Stimulated activated naive B cell treated with anti-CD40 and anti-IgM and Interleukin-4, amounts not matched to agents 10 μg/mL and 1 μg/mL and 100 μg/mL, for 72 hours (primary cell): ENCODE data around the gene FGD5.

ENCODE experiments used
- ATAC-seq, 2 donors: fragments of 150-1000 bp; cut with Tn5 transposase; replicated peaks; 2 replicates each; pipeline ENCODE4 v1.10.0; 2021; ENCODE audit warnings: moderate library complexity in 1 of 2
- DNase-seq: peaks from one replicate; pipeline ENCODE4 v3.0.0; 2021
- H3K27ac Mint-ChIP-seq: one replicate; pipeline ENCODE4 v1.8.0; 2022; ENCODE audit warnings: mild to moderate bottlenecking, mixed read lengths
- H3K27me3 Mint-ChIP-seq, 2 donors: one replicate each; pipeline ENCODE4 v1.8.0; 2022; ENCODE audit warnings: mixed read lengths in 2 of 2
- H3K36me3 Mint-ChIP-seq, 2 donors: one replicate each; pipeline ENCODE4 v1.8.0; 2022; ENCODE audit warnings: mixed read lengths in 2 of 2, mild to moderate bottlenecking in 1 of 2
- H3K4me1 Mint-ChIP-seq, 2 donors: one replicate each; pipeline ENCODE4 v1.8.0; 2022; ENCODE audit warnings: mixed read lengths in 2 of 2, mild to moderate bottlenecking in 1 of 2
- H3K4me3 Mint-ChIP-seq, 2 donors: one replicate each; pipeline ENCODE4 v1.8.0; 2022; ENCODE audit warnings: mild to moderate bottlenecking in 2 of 2, mixed read lengths in 2 of 2, moderate library complexity in 1 of 2
- H3K9me3 Mint-ChIP-seq, 2 donors: one replicate each; pipeline ENCODE4 v1.8.0; 2022; ENCODE audit warnings: mixed read lengths in 2 of 2, mild to moderate bottlenecking in 1 of 2

The FGD5 gene

DNA sequence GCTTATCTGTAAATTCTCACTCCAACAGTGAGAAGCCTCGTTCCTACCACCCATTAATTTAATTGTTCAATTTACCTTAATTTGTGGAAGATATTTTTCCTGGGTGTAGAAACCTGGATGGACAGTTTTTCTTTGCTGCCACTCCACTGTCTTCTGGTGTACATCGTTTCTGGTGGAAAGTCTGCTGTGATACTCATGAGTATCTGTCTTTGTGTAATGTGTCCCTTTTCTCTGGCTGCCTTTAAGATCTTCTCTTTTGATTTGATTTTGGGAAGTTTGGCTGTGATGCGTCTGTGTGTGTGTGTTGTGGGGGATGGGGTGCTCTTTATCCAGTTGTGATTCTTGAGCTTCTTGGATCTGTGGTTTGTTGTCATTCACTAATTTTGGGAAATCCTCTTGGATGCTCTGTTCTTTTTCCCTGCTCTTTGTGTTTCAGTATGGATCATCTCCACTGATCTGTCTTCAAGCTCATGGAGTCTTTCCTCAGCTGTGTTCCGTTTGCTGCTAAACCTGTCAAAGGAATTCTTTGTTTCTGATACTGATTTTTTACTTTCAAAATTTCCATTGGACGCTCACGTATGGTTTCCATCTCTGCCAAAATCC lies 86.4 kb downstream of the FGD5 start:
- DNase-seq (no peak), ATAC-seq (no peak)
- Mint-ChIP-seq H3K27me3 (peaks cover 18 to 28% of the 10 kb centered on the region in 2 donors), H3K4me1 (no peaks in the 10 kb centered on the region), H3K9me3 (peaks cover 10 to 12% of the 10 kb centered on the region in 2 donors), H3K27ac (no peak overlapping the region), H3K4me3 (no peak overlapping the region), H3K36me3 (peaks cover 5 to 6% of the 10 kb centered on the region in 2 donors)

DNA sequence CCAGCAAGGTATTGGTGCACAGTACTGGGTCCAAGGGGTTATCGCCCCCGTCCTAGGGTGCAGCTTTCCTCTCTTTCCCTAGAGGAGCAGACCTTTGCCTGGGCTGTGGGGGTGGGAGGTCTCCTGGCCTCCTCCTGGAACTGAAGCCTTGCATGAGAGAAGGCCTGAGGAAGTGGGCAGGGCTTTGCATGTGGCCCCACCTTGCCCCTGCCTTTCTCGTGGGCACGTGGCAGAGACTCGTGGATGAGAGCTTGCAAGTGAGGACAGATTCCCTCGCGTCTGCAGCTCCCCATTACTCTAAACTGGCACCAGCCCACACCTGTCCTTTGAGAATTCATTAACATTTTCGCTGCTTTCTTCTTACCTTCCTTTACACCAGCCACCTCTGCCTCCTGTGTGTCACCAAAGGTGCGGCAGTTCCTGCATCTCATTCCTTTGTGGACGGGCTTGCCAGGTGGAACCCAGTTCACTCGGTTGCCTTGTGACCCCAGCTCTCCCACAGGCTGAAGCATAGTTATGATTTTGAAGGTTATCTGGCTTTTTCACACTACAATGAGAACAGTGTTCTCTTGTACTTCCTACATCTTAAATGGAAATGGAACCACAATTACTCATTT lies 87.7 kb downstream of the FGD5 start:
- Mint-ChIP-seq H3K27me3 (peaks cover 15 to 28% of the 10 kb centered on the region in 2 donors), H3K27ac (no peak overlapping the region), H3K4me3 (no peak overlapping the region), H3K36me3 (peaks cover 5 to 6% of the 10 kb centered on the region in 2 donors), H3K4me1 (no peaks in the 10 kb centered on the region), H3K9me3 (peaks cover 10 to 12% of the 10 kb centered on the region in 2 donors)
- ATAC-seq = no peak
- no peak for DNase-seq

DNA sequence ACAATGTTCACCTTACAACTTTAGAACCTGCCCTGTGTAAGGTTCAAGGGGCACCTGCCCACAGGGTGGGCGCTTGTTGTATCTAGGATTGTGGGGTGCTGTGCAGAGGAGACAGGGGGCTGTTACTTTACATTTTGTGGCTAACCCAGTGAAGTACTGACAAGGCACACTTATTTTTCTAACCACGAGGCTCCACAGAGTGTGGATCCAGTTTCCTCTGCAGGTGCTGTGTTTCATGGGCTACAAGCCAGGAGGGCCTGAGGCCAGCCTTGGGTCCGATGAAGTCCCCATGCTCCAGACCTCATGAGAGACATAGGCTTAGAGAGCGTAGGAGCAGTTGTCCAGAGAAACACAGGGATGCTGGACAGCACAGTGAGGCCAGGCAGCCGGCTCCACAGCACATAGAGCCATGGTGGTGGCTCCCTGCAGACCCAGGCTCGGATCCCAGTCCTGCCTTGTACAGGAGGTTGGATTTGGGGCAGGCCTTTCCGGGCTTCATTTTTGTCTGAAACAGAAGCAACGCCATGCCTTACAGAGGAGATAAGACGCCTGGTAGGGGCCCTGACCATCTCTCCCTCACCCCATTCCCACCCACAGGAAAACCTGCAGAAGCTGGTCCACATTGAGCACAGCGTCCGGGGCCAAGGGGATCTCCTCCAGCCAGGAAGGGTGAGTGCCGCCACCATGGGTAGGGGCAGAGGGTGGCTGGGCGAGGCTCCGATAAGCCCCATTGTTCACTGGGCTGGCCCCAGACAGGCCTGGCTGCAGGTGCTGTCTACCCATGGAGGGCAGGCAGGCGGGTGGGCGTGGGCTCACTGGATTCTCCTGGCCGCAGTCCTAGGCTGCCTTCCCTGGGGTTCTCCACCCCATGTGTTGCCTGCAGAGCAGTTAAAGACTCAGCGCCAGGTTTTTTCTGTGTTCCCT lies 88.5 kb downstream of the FGD5 start:
- H3K27ac Mint-ChIP-seq = no peak overlapping the region
- ATAC-seq = no peak
- no peak overlapping the region for H3K4me3 Mint-ChIP-seq
- H3K27me3 Mint-ChIP-seq = peaks cover 15 to 28% of the 10 kb centered on the region in 2 donors
- peaks cover 5 to 6% of the 10 kb centered on the region in 2 donors for H3K36me3 Mint-ChIP-seq
- H3K4me1 Mint-ChIP-seq = no peaks in the 10 kb centered on the region
- peaks cover 10 to 12% of the 10 kb centered on the region in 2 donors for H3K9me3 Mint-ChIP-seq
- DNase-seq = no peak

DNA sequence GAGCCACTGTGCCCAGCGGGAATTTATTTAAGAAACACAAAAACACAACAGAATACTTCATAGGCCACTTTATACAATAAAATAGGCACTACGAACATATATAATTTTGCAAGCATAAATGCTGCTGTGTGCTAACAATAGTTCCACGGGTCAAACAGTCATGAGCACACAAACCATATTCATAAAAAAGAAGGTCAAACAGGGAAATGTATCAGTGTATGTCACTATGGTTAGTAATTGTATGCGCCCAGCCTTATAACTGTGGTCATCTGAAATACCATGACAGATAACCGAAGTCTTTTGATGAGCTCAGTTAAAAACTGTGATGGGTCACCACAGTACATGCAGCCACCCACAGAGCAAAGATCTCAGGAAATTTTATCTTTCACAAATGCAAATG lies 90.5 kb downstream of the FGD5 start:
- no peak for DNase-seq

DNA sequence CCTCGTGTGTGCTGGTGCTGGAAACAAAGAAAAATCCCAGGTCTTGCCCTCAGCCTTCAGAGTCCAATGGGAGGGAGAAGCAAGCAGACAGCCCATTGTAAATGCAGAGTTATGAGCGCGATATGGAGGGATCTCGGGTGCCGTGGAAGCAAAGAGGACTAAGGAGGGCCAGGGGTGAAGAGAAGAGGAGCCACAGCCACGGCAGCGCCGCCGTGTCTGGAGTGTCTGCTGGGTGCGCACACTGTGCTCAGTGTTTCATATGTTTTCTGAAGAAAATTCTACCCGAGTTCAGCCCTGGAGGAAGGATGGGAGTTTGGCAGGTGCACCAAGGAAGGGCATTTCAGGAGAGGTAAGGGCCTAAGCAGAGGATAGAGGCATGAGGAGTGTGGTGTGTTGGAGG lies 92.9 kb downstream of the FGD5 start:
- no peaks in the 10 kb centered on the region for H3K4me1 Mint-ChIP-seq
- H3K27ac Mint-ChIP-seq = no peak overlapping the region
- no peak overlapping the region for H3K4me3 Mint-ChIP-seq

More for the DNA sequence above, 90.5 kb downstream of the FGD5 start:
- Mint-ChIP-seq H3K4me3 (no peak overlapping the region), H3K27me3 (peaks cover 23 to 35% of the 10 kb centered on the region in 2 donors), H3K9me3 (peaks cover 8 to 12% of the 10 kb centered on the region in 2 donors), H3K27ac (no peak overlapping the region), H3K36me3 (peaks cover 5 to 6% of the 10 kb centered on the region in 2 donors), H3K4me1 (no peaks in the 10 kb centered on the region)
- peak in 1 of 2 donors; percentile 43 for ATAC-seq

DNA sequence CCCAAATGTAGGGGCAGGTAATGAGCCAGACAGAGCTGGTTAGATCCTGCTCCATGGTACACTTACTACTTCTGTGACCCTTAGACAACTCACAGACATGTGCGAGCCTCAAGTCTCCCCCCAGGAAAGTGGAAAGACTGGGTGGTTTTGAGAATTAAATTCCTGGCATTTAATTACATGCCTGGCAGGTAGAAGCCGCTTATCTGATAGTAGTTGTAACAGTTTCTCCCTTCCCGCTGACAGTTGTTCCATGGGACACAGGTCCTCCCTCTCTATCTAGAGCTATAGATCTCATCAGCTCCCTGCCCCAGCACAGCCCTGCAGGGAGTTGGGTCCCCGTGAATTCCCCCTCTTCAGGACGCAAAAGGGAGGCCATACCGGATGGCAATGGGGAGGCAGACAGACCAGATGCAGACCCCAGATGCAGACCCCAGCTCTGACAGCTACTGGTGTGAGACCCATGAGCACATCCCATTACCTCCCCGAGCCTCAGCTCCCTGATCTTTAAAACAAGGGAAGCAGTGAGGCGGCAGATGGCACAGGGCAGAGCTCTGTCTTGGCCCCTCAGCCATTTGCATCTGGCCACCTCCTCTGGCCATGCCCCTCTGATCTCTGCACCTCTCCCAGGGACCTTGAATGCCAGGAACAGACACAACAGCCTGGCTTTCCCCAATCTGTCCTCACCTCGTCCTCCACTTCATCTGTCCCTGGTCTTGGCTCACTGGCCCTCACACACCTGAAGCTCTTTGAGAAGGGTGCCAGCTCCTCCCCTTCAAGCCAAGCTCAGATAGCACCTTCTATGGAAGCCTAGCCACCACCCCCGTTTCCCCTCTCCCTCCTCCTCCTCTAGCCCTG lies 94.5 kb downstream of the FGD5 start:
- H3K4me1 Mint-ChIP-seq = no peaks in the 10 kb centered on the region
- H3K27ac Mint-ChIP-seq = no peak overlapping the region

More for the DNA sequence above, 92.9 kb downstream of the FGD5 start:
- no peaks in the 10 kb centered on the region for H3K9me3 Mint-ChIP-seq
- no peaks in the 10 kb centered on the region for H3K36me3 Mint-ChIP-seq
- no peak for ATAC-seq
- no peak for DNase-seq
- H3K27me3 Mint-ChIP-seq = peaks cover 13 to 18% of the 10 kb centered on the region in 2 donors

DNA sequence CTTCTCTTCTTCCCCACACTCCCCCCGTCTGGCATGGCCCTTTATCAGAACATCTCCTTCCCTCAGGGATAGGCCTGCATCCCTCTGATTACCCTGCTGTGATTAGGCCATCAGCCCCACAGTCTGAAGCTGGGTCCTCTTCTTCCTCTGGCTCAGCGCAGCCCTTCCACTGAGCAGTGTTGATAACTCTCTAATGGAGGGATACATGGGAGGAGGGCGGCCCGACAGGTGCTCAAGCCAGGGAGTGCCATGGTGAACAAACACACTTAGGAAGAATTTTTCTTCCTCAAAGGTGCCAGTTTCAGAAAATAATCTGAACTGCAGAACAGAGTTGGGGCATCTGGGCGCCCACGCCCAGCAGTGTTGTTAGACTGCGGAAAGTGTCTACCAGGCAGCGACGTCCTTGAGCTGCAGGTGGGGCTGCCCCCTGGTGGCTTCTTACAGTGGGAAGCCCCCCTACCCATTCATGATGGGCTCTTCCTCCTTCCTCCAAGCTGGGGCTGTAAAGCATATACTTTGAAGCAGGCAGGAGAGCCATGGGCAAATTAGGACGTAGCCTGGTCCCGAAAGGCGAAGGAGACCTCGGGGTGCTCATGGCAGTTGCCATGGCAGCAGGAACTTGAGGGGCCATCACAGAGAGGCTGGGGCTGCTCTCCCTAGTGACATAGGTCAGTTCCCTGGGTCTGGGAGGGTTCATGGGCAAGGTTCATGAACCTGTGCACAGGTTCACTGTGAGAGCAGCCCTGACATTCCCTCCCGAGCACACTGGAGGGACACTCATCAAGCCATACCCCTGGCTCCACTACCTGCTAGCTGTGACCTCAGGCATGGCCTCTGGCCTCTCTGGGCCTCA lies 95.4 kb downstream of the FGD5 start:
- H3K27ac Mint-ChIP-seq = no peak overlapping the region
- no peak for ATAC-seq
- no peak overlapping the region for H3K4me3 Mint-ChIP-seq
- peaks cover 10 to 16% of the 10 kb centered on the region in 2 donors for H3K27me3 Mint-ChIP-seq
- H3K9me3 Mint-ChIP-seq = no peaks in the 10 kb centered on the region
- H3K36me3 Mint-ChIP-seq = no peaks in the 10 kb centered on the region
- H3K4me1 Mint-ChIP-seq = no peaks in the 10 kb centered on the region
- DNase-seq = no peak

More for the DNA sequence above, 94.5 kb downstream of the FGD5 start:
- peaks cover 13 to 19% of the 10 kb centered on the region in 2 donors for H3K27me3 Mint-ChIP-seq
- no peak for DNase-seq
- no peaks in the 10 kb centered on the region for H3K36me3 Mint-ChIP-seq
- ATAC-seq = no peak
- no peak overlapping the region for H3K4me3 Mint-ChIP-seq
- no peaks in the 10 kb centered on the region for H3K9me3 Mint-ChIP-seq

DNA sequence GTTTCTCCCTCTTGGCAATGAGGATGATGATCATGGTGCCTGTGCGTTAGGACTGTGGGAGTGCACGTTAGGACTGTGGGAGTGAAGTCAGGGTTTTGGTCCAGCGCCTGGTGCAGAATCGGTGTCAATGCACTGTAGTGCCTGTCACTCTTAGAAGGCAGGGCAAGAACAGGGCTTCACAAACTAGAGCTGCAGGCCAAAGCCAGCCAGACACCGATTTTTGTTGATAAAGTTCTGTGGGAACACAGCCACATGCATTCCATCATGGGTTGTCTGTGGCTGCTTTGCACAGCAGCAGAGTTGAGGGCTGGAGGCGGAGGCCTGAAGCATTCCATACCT lies 96.0 kb downstream of the FGD5 start:
- Mint-ChIP-seq H3K4me1 (no peaks in the 10 kb centered on the region), H3K4me3 (no peak overlapping the region), H3K9me3 (no peaks in the 10 kb centered on the region), H3K27me3 (peaks cover 7 to 14% of the 10 kb centered on the region in 2 donors), H3K36me3 (no peaks in the 10 kb centered on the region), H3K27ac (no peak overlapping the region)
- DNase-seq = no peak
- ATAC-seq = no peak

DNA sequence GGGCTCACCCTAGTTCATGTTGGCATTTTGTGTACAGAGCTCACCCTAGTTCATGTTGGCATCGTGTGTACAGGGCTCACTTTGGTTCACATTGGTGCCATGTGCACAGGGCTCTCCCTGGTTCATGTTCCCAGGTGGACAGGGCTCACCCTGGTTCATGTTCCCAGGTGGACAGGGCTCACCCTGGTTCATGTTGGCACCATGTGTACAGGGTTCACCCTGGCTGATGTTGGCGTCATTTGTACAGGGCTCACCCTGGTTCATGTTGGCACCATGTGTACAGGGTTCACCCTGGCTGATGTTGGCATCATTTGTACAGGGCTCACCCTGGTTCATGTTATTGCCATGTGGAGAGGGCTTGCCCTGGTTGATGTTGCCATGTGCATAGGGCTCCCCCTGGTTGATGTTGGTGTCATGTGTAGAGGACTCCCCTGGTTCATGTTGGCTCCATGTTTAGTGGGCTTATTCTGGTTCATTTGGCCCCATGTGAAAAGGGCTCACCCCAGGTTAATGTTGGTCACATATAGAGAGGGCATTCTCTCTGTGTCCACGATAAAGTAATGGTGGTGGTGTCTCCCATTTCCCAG lies 97.0 kb downstream of the FGD5 start:
- ATAC-seq (peak; percentile 36 to 45), DNase-seq (no peak)
- Mint-ChIP-seq H3K36me3 (no peaks in the 10 kb centered on the region), H3K27ac (no peak overlapping the region), H3K4me1 (peaks cover 0 to under 1% of the 10 kb centered on the region in 2 donors), H3K9me3 (no peaks in the 10 kb centered on the region), H3K27me3 (peaks cover 7 to 14% of the 10 kb centered on the region in 2 donors), H3K4me3 (no peak overlapping the region)

DNA sequence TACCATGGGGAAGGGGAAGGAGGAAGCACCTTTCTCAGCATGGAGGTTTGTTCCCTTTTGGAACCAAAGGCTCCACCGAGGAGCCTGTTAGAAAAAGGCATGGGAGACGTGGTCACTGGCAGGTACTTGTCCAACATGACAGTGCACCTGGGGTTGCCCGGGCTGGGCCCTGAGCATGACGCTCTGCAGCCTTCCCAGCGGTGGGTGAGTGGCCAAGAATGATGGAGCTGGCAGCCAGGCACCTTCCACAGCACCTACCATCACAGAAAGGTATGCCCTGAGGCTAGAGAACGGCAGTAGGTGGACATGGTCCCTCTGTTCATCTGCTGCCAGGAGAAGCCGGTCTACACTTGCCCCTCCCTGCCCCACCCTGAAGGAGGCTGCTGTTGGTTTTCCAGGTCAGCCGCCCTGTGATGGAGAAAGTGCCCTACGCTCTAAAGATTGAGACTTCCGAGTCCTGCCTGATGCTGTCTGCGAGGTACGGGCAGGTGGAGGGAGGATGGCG lies 99.6 kb downstream of the FGD5 start:
- Mint-ChIP-seq H3K27me3 (peaks cover 6 to 20% of the 10 kb centered on the region in 2 donors), H3K4me1 (peaks cover 0 to 8% of the 10 kb centered on the region in 2 donors), H3K36me3 (no peaks in the 10 kb centered on the region), H3K27ac (no peak overlapping the region), H3K9me3 (no peaks in the 10 kb centered on the region), H3K4me3 (no peak overlapping the region)
- ATAC-seq (no peak), DNase-seq (no peak)

DNA sequence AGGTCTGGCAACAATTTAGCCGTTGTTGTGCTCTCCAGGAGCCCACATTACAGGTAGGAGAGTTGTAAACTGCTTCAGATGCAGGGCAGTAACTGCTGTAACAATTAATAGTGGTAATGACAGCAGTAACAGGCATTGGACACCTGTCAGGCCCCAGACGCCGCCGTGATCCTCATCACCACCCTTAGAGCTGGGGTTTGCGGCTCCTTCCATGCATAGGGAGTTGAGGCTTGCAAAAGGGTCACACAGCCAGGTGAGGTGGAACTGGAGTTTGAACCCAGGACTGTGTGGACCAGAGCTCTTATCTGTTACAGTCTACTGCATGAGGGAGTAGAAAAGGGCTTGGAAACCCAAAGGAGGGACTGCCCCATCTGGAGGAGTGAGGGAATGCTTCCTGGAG lies 101.8 kb downstream of the FGD5 start:
- no peak for DNase-seq
- Mint-ChIP-seq H3K4me3 (no peak overlapping the region), H3K9me3 (no peaks in the 10 kb centered on the region), H3K4me1 (peaks cover 0 to 8% of the 10 kb centered on the region in 2 donors), H3K27ac (no peak overlapping the region), H3K36me3 (no peaks in the 10 kb centered on the region), H3K27me3 (peaks cover 0 to 13% of the 10 kb centered on the region in 2 donors)
- ATAC-seq = no peak

DNA sequence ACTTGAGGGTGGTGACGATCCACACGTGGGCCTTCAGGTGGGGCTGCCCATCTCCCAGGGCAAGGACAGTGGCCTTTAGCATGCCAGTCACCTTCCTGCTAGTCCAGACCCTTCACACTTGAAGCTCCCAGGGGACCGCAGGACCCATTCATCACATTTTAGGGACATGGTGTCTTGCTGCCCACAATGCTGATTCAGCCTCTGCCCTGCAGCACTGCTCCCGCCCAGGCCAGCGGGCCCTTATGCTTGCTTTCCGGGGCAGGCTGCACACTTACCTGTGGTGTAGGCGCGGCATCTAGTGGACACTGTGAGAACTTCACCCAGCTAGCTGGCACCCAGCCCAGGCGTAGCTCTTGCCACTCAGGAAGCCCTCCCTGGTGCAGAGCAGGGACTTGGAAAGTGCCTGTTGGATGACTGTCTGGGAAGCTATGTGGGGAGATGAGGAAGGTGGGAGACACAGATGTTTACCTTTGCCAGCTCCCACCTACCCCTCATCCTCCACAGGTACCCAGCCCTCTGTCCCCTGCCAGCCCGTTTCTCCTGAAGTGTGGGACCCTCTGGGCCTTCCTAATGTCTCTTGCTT lies 102.4 kb downstream of the FGD5 start:
- peaks cover 0 to 13% of the 10 kb centered on the region in 2 donors for H3K27me3 Mint-ChIP-seq
- H3K9me3 Mint-ChIP-seq = no peaks in the 10 kb centered on the region
- H3K4me3 Mint-ChIP-seq = no peak overlapping the region
- DNase-seq = peak; percentile 68
- peak; percentile 94 to 95 for ATAC-seq
- no peak overlapping the region for H3K27ac Mint-ChIP-seq
- H3K36me3 Mint-ChIP-seq = no peaks in the 10 kb centered on the region
- peaks cover 0 to 8% of the 10 kb centered on the region in 2 donors for H3K4me1 Mint-ChIP-seq
